ENCODE measurements around the gene LDLRAD4.

GRCh38 chr18:13420969-13421686 lies 202.6 kb downstream of the LDLRAD4 start:
- no peak for TF ChIP-seq CTCF (IDR thresholded peaks at IDR 0.05)
- TF ChIP-seq EP300 (IDR thresholded peaks at IDR 0.05): no peak

Data from tibial nerve (tissue), 4 donors.